HepG2 (cell line): Measurements from ENCODE around the gene EZH1. TPM values are rescaled to one million over a fixed set of nuclear protein-coding genes. Genes with fewer than 3 reads are reported as not detected.

ENCODE experiments used
- CBX5 ChIP-seq: sonication (generic); formaldehyde crosslinking; IDR thresholded peaks from 2 replicates; pipeline ENCODE4 v1.4.0; 2020; ENCODE audit warnings: missing genetic modification reagents, borderline replicate concordance
- FOXJ3 ChIP-seq: sonication (generic); formaldehyde crosslinking; IDR thresholded peaks from 2 replicates; pipeline ENCODE4 v1.4.0; 2020; ENCODE audit warnings: missing genetic modification reagents, mild to moderate bottlenecking, borderline replicate concordance
- HOXA9 ChIP-seq: sonication (generic); formaldehyde crosslinking; IDR thresholded peaks from 2 replicates; pipeline ENCODE4 v1.8.1; 2022; ENCODE audit warnings: missing genetic modification reagents, mild to moderate bottlenecking, moderate library complexity, borderline replicate concordance
- KDM5A ChIP-seq: fragments of 200-600 bp; sonication (generic); IDR thresholded peaks from 2 replicates; pipeline ENCODE4 v1.7.0; 2018; ENCODE audit warnings: antibody characterized with exemption, mild to moderate bottlenecking, low read length, borderline replicate concordance
- NFE2L2 ChIP-seq: fragments of 150-350 bp; IDR thresholded peaks from 2 replicates; pipeline ENCODE4 v1.6.1; 2014; ENCODE audit warnings: low read length
- NFYC ChIP-seq: IDR thresholded peaks from 2 replicates; pipeline ENCODE4 v1.6.1; 2016; ENCODE audit warnings: missing genetic modification reagents, missing compliant biosample characterization
- ZNF3 ChIP-seq: IDR thresholded peaks from 2 replicates; pipeline ENCODE4 v1.7.0; 2017; ENCODE audit warnings: inconsistent platforms
- ZNF350 ChIP-seq: sonication (generic); formaldehyde crosslinking; IDR thresholded peaks from 2 replicates; pipeline ENCODE4 v1.4.0; 2020; ENCODE audit warnings: mild to moderate bottlenecking, low read depth, missing genetic modification reagents, borderline replicate concordance
- ZNF558 ChIP-seq: sonication (generic); formaldehyde crosslinking; IDR thresholded peaks from 2 replicates; pipeline ENCODE4 v1.9.0; 2022; ENCODE audit warnings: mild to moderate bottlenecking, missing genetic modification reagents, borderline replicate concordance
- ZNF883 ChIP-seq: sonication (generic); formaldehyde crosslinking; IDR thresholded peaks from 2 replicates; pipeline ENCODE4 v1.5.1; 2020; ENCODE audit warnings: mild to moderate bottlenecking, missing genetic modification reagents; ENCODE audit errors: not compliant biosample characterization
- polyA plus RNA-seq, 8 experiments: library from polyadenylated mRNA; depleted of rRNA in 3 of 8; stranded (reverse) in 7 of 8; unstranded in 1 of 8; fragments of >200 nt; fragmentation: Illumina TruSeq in 4 of 8; extraction: Trizol in 4 of 8; gene quantifications; 2 replicates each; pipeline versions ENCODE4 v1.2.1 to v1.2.3, GENCODE V29; 2011 to 2016; ENCODE audit warnings: low read depth in 4 of 8, missing spikeins in 1 of 8, mixed read lengths in 1 of 8; ENCODE audit not compliant: insufficient read depth in 1 of 8
- total RNA-seq, 5 experiments: library from RNA; depleted of rRNA; stranded (reverse); fragments of >200 nt; fragmentation: Illumina TruSeq; extraction: Trizol; gene quantifications; 2 replicates each; pipeline ENCODE4 v1.2.3, GENCODE V29; 2016; ENCODE audit warnings: low read depth in 1 of 5
- TF ChIP-seq, protein P1 (sequence below): sonication (generic); formaldehyde crosslinking; conservative IDR thresholded peaks from 2 replicates; pipeline ENCODE4 v1.4.0; 2020; ENCODE audit warnings: missing genetic modification reagents
- TF ChIP-seq, protein P2 (sequence below): sonication (generic); formaldehyde crosslinking; IDR thresholded peaks from 2 replicates; pipeline ENCODE4 v1.5.1; 2020; ENCODE audit warnings: missing genetic modification reagents, mild to moderate bottlenecking, borderline replicate concordance
- TF ChIP-seq, protein P3 (sequence below): fragments of 450-650 bp; IDR thresholded peaks from 2 replicates; pipeline ENCODE4 v1.6.1; 2016
- TF ChIP-seq, protein P4 (sequence below): IDR thresholded peaks from 2 replicates; pipeline ENCODE4 v1.6.1; 2016; ENCODE audit warnings: mild to moderate bottlenecking
- TF ChIP-seq, protein P5 (sequence below): sonication (generic); formaldehyde crosslinking; IDR thresholded peaks from 2 replicates; pipeline ENCODE4 v1.4.0; 2020; ENCODE audit warnings: missing genetic modification reagents, borderline replicate concordance
- TF ChIP-seq, protein P6 (sequence below): sonication (generic); formaldehyde crosslinking; IDR thresholded peaks from 2 replicates; pipeline ENCODE4 v1.5.1; 2020; ENCODE audit warnings: missing genetic modification reagents, mild to moderate bottlenecking, borderline replicate concordance

EZH1 gene
- total and polyA plus RNA-seq, 2 of the 13 experiments (the other 11 are each of a cell fraction or from before 2014, with no cell fraction given) = 11.6 to 24.0 TPM

DNA sequence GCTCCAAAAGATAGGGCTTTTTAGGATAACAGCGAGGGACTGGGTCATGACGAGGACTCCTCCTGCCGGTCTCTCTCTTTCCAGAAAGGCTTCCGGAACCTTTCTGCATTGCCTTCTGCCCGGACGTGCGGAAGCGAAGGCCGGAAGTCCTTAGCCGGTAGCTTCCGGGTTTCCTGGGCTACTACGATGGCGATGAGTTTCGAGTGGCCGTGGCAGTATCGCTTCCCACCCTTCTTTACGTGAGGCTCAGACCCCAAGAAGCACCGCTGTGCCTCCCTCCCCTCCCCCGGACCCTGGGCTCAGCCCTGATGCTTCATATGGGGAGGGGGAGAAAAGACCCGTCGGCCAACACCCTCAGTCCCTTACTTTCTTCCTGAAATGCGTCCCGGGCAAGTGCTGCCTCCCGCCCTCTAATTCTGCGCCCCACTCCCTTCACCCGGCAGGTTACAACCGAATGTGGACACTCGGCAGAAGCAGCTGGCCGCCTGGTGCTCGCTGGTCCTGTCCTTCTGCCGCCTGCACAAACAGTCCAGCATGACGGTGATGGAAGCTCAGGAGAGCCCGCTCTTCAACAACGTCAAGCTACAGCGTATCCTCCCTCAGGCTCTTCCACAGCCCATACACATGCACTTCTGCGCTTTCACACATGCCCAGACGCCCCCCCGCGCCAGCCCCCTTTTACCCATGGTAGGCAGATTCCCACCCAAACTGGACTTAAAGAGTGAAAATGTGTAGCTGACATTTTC is 28.6 kb upstream of the EZH1 start, which contains the start of gene VPS25 (continued):
- TF ChIP-seq, protein P1, sequence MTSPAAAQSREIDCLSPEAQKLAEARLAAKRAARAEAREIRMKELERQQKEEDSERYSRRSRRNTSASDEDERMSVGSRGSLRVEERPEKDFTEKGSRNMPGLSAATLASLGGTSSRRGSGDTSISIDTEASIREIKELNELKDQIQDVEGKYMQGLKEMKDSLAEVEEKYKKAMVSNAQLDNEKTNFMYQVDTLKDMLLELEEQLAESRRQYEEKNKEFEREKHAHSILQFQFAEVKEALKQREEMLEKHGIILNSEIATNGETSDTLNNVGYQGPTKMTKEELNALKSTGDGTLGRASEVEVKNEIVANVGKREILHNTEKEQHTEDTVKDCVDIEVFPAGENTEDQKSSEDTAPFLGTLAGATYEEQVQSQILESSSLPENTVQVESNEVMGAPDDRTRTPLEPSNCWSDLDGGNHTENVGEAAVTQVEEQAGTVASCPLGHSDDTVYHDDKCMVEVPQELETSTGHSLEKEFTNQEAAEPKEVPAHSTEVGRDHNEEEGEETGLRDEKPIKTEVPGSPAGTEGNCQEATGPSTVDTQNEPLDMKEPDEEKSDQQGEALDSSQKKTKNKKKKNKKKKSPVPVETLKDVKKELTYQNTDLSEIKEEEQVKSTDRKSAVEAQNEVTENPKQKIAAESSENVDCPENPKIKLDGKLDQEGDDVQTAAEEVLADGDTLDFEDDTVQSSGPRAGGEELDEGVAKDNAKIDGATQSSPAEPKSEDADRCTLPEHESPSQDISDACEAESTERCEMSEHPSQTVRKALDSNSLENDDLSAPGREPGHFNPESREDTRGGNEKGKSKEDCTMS (CRISPR knock-in tag) = no peak
- TF ChIP-seq ZNF558 (CRISPR knock-in tag) = peak; percentile 22; the same call in 1 of the 2 replicates
- TF ChIP-seq, protein P2, sequence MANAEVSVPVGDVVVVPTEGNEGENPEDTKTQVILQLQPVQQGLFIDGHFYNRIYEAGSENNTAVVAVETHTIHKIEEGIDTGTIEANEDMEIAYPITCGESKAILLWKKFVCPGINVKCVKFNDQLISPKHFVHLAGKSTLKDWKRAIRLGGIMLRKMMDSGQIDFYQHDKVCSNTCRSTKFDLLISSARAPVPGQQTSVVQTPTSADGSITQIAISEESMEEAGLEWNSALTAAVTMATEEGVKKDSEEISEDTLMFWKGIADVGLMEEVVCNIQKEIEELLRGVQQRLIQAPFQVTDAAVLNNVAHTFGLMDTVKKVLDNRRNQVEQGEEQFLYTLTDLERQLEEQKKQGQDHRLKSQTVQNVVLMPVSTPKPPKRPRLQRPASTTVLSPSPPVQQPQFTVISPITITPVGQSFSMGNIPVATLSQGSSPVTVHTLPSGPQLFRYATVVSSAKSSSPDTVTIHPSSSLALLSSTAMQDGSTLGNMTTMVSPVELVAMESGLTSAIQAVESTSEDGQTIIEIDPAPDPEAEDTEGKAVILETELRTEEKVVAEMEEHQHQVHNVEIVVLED (CRISPR knock-in tag) = peak; percentile 75
- TF ChIP-seq, protein P3, sequence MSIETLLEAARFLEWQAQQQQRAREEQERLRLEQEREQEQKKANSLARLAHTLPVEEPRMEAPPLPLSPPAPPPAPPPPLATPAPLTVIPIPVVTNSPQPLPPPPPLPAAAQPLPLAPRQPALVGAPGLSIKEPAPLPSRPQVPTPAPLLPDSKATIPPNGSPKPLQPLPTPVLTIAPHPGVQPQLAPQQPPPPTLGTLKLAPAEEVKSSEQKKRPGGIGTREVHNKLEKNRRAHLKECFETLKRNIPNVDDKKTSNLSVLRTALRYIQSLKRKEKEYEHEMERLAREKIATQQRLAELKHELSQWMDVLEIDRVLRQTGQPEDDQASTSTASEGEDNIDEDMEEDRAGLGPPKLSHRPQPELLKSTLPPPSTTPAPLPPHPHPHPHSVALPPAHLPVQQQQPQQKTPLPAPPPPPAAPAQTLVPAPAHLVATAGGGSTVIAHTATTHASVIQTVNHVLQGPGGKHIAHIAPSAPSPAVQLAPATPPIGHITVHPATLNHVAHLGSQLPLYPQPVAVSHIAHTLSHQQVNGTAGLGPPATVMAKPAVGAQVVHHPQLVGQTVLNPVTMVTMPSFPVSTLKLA = no peak
- TF ChIP-seq ZNF3 = no peak
- TF ChIP-seq, protein P4, sequence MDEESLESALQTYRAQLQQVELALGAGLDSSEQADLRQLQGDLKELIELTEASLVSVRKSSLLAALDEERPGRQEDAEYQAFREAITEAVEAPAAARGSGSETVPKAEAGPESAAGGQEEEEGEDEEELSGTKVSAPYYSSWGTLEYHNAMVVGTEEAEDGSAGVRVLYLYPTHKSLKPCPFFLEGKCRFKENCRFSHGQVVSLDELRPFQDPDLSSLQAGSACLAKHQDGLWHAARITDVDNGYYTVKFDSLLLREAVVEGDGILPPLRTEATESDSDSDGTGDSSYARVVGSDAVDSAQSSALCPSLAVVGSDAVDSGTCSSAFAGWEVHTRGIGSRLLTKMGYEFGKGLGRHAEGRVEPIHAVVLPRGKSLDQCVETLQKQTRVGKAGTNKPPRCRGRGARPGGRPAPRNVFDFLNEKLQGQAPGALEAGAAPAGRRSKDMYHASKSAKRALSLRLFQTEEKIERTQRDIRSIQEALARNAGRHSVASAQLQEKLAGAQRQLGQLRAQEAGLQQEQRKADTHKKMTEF (CRISPR knock-in tag) = peak; percentile 92
- peak; percentile 95 for TF ChIP-seq ZNF883
- peak; percentile 100 for TF ChIP-seq KDM5A
- TF ChIP-seq, protein P5, sequence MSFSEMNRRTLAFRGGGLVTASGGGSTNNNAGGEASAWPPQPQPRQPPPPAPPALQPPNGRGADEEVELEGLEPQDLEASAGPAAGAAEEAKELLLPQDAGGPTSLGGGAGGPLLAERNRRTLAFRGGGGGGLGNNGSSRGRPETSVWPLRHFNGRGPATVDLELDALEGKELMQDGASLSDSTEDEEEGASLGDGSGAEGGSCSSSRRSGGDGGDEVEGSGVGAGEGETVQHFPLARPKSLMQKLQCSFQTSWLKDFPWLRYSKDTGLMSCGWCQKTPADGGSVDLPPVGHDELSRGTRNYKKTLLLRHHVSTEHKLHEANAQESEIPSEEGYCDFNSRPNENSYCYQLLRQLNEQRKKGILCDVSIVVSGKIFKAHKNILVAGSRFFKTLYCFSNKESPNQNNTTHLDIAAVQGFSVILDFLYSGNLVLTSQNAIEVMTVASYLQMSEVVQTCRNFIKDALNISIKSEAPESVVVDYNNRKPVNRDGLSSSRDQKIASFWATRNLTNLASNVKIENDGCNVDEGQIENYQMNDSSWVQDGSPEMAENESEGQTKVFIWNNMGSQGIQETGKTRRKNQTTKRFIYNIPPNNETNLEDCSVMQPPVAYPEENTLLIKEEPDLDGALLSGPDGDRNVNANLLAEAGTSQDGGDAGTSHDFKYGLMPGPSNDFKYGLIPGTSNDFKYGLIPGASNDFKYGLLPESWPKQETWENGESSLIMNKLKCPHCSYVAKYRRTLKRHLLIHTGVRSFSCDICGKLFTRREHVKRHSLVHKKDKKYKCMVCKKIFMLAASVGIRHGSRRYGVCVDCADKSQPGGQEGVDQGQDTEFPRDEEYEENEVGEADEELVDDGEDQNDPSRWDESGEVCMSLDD (CRISPR knock-in tag) = peak; percentile 47; the same call in 1 of the 2 replicates
- TF ChIP-seq, protein P6, sequence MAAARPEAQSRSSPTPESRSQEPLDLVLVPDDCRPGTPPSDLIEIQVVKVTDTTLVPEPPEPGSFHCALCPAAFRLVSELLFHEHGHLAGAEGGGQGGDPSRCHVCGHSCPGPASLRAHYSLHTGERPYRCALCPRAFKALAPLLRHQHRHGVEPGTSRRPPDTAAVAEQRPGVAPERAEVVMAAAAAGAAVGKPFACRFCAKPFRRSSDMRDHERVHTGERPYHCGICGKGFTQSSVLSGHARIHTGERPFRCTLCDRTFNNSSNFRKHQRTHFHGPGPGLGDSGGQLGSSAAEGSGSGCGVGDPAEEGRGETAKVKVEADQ (CRISPR knock-in tag) = no peak
- peak; percentile 48 for TF ChIP-seq NFYC
- TF ChIP-seq FOXJ3 (CRISPR knock-in tag) = no peak; the same call in 1 of the 2 replicates
- peak; percentile 98 for TF ChIP-seq CBX5 (CRISPR knock-in tag)
- TF ChIP-seq HOXA9 (CRISPR knock-in tag) = no peak
- peak; percentile 91 for TF ChIP-seq ZNF350 (CRISPR knock-in tag)
- TF ChIP-seq NFE2L2 = peak; percentile 32; the same call in 1 of the 2 replicates
